GM18507 (cell line): ENCODE results near the gene HUWE1.
"Not testable (repeated sequence)": the region's sequence is repeated elsewhere in the genome, so short reads cannot be mapped to it uniquely, and the experiment has no call there.

Source experiments
- DNase-seq: peaks from one replicate; pipeline ENCODE4 v3.0.0; 2011; ENCODE audit warnings: low read depth; ENCODE audit not compliant: insufficient read length; ENCODE audit errors: extremely low spot score
- FAIRE-seq: peaks from 2 replicates; lab custom pipeline; 2011; peaks lifted over from hg19 to GRCh38; lab: Jason Lieb, UNC

The HUWE1 gene, protein sequence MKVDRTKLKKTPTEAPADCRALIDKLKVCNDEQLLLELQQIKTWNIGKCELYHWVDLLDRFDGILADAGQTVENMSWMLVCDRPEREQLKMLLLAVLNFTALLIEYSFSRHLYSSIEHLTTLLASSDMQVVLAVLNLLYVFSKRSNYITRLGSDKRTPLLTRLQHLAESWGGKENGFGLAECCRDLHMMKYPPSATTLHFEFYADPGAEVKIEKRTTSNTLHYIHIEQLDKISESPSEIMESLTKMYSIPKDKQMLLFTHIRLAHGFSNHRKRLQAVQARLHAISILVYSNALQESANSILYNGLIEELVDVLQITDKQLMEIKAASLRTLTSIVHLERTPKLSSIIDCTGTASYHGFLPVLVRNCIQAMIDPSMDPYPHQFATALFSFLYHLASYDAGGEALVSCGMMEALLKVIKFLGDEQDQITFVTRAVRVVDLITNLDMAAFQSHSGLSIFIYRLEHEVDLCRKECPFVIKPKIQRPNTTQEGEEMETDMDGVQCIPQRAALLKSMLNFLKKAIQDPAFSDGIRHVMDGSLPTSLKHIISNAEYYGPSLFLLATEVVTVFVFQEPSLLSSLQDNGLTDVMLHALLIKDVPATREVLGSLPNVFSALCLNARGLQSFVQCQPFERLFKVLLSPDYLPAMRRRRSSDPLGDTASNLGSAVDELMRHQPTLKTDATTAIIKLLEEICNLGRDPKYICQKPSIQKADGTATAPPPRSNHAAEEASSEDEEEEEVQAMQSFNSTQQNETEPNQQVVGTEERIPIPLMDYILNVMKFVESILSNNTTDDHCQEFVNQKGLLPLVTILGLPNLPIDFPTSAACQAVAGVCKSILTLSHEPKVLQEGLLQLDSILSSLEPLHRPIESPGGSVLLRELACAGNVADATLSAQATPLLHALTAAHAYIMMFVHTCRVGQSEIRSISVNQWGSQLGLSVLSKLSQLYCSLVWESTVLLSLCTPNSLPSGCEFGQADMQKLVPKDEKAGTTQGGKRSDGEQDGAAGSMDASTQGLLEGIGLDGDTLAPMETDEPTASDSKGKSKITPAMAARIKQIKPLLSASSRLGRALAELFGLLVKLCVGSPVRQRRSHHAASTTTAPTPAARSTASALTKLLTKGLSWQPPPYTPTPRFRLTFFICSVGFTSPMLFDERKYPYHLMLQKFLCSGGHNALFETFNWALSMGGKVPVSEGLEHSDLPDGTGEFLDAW (N-terminal part only)

DNA sequence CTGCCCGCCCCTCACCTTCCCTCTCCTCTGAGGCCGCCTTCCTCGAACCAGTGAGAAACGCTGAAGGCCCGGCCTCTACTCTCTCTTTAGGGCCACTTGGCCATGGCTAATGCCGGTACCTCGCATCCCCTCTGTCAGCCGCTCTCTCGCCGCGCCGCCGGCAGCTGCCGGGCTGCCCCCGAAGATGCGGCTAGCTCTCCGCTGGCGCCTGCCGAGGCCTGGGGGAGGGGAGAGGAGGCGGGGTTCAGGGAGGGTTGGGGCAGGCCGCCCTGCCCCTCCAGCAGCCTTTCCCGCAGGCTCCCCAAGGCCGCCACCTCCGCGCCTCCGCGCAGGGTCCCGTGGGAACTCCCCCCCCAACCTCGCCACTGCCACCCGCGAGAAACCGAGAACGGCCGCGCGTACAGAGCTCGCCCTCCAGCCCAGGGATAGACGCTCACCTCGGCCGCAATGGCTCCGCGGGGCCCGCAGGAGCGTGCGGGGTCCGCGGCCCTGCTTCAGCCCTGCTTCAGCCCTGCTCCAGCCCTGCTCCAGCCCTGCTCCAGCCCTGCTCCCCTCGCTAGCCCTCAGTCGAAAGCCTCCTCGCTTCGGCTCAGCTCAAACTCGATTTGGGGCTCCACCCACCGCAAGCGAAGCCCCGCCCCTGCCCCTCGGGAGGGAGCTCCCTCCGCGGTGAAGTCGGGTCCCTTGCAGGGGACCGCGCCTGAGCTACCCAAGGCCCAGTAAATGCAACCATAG lies at the start of gene HUWE1:
HUWE1 (minus strand) TSS at position 569 of the 735 bp plus-strand sequence. CDS start 32,612 bp downstream, outside the sequence.
- FAIRE-seq: peak; percentile 94
- no peak for DNase-seq

DNA sequence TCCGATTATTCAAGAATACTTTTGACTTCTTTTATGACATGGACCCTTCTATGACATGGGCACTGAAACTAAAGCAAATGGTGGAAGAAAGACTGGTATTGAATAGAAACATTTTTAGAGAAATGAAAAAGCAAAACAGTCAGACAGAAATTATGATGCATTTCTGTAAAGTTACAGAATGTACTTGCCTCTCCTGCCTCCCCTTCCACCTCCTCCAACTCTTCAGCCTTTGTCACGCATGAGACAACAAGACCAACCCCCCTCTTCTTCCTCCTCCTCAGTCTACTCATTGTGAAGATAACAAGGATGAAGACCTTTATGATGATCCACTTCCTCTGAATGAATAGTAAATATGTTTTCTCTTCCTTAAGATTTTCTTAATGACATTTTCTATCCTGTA lies 46.3 kb upstream of the HUWE1 start:
- DNase-seq (no peak), FAIRE-seq (peak; percentile 88)

DNA sequence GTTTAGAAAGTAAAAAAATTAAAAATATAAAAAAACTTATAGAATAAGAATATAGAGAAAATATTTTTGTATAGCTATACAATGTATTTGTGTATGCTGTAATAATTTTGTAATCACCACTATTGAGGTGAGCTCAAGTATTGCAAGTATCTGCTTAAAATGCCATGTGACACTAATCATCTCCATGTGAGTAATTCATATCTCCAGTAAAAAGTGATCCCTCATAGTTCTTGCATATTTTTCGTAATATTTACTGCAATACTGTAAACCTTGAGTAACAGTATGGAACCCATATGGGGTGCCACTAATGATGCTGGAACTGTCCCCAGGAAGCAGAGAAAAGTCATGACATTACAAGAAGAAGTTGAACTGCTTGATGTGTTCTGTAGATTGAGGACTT lies 43.2 kb upstream of the HUWE1 start:
- FAIRE-seq (no peak), DNase-seq (no peak)

DNA sequence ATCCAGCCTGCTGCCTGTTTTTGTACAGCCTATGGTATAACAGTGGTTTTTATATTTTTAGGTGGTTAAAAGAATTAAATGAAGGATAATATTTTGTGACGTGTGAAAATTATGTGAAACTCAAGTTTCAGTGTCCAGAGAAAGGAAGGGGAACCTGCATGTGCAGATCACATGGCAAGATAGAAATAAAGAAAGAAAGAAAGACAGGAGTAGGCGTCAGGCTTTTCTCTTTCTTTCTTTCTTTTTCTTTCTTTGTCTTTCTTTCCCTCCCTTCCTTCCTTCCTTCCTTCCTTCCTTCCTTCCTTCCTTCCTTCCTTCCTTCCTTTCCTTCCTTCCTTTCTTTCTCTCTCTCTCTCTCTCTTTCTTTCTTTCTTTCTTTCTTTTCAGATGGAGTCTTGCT lies 42.0 kb upstream of the HUWE1 start:
- FAIRE-seq (no peak), DNase-seq (no peak)

DNA sequence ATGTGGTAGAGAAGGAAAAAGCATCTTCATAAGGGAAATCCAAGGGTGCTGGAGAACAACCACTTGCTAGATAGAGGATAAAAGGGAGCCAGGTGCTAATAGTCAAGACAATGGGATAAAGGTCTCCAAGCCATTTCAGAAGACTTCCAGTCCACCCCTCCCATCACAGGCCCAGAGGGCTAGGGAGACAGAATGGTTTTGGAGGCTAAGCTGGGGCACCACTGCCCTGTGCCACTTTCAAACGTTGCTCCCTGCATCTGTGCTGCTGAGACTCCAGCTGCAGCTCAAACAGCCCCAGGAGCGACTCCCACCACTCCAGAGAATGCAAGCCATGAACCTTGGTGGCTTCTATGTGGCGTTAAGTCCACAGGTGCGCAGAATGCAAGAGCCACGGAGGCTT lies 38.4 kb upstream of the HUWE1 start:
- DNase-seq (no peak), FAIRE-seq (no peak)

DNA sequence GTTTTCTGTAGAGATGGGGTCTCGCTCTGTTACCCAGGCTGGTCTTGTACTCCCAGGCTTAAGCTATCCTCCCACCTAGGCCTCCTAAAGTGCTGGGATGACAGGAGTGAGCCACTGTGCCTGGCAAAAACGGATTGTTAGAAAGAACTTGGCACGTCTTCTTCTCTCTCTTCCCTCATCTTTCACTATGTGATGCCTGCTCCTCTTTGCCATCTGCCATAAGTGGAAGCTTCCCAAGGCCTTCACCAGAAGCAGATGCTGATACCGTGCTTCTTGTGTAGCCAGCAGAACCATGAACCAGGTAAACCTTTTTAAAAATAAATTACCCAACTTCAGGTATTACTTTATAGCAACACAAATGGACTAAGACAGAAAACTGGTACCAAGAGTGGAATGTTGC lies 36.9 kb upstream of the HUWE1 start:
- FAIRE-seq (no peak), DNase-seq (no peak)

DNA sequence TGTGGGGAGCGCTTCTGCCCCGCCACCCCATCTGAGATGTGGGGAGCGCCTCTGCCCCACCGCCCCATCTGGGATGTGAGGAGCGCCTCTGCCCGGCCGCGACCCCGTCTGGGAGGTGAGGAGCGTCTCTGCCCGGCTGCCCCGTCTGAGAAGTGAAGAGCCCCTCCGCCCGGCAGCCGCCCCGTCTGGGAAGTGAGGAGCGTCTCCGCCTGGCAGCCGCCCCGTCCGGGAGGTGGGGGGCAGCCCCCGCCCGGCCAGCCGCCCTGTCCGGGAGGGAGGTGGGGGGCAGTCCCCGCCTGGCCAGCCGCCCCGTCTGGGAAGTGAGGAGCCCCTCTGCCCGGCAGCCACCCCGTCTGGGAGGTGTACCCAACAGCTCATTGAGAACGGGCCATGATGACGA lies 35.1 kb upstream of the HUWE1 start:
- FAIRE-seq, DNase-seq: not testable (repeated sequence)

DNA sequence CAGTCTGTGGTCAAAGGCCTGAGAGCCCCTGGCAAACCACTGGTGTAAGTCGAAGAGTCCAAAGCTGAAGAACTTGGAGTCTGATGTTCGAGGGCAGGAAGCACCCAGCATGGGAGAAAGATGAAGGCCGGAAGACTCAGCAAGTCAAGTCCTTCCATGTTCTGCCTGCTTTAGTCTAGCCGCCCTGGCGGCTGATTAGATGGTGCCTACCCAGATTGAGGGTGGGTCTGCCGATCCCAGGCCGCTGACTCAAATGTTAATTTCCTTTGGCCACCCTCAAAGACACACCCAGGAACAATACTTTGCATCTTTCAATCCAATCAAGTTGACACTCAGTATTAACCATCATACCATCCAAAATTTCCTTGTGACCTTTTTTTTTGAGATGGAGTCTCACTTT lies 33.1 kb upstream of the HUWE1 start:
- peak; percentile 59 for FAIRE-seq
- not testable (repeated sequence) for DNase-seq

DNA sequence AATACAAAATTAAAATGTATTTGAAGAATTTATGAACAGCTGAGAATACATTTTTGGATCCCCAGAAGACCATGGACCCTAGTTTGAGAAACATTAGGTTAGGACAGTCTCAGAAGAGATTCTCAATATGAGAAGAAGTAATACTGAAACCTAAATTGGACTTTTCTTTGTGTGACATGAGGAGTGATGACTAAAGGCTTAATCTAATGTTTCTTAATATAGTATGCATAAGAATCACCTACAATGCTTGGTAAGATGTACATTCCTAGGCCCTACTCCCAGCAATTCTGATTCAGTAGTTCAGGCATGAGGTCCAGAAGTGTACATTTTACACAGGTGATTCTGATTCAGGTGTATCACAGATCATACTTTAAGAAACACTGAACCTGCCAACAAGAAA lies 31.6 kb upstream of the HUWE1 start:
- DNase-seq (no peak), FAIRE-seq (peak; percentile 85)

DNA sequence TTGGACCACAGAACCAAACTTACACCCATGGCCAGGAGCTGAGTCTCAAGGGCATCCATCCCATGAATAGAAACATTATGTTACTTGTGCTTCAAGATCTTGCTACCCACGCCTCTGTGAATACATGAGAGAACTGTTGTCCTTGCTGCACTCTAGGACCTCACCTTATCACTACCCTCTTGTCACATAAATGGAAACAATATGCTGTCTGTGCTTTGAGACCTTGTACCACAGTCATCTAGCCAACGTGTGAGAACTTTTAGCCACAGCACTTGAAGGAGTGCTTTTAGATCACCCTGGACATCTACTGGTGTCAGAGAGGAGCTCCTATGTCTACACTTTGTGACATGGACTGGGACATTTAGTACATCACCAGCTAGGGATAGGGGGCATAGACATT lies 30.7 kb upstream of the HUWE1 start:
- FAIRE-seq (no peak), DNase-seq (no peak)

DNA sequence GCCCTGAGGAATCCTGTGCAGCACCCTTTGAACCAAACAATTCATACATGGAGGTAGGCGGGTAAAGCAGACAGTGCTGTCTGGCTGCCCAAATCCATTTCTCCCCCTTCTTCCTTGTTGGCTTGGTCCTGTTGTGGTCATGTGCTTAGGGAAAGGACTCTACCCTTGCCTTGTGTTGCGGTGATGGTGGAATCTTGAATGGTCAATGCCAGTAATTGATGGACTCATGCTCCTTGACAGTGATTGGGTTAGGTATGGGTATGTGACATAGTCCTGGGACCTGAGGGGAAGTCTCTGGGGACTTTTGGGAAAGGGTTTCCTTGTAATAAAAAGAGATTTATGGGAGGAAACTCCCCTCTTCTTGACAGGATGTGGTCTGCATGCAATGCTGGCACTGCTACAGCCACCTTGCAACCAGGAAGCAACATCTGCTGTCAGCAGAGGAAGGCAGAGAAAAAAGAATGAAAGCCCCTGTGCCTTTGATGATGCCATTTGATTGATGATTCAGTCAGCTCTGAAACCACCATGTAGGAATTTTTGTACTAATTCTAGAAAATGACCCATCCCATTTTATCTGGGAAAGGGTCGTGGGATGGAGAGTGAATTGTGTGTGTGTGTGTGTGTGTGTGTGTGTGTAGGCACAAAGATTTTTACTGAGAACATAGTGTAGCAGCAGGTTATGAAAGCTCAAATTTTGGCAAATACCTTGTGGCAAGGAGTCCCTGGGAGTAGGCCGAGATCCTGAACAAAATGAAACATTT lies 30.0 kb upstream of the HUWE1 start:
- FAIRE-seq: peak; percentile 93
- DNase-seq: no peak

DNA sequence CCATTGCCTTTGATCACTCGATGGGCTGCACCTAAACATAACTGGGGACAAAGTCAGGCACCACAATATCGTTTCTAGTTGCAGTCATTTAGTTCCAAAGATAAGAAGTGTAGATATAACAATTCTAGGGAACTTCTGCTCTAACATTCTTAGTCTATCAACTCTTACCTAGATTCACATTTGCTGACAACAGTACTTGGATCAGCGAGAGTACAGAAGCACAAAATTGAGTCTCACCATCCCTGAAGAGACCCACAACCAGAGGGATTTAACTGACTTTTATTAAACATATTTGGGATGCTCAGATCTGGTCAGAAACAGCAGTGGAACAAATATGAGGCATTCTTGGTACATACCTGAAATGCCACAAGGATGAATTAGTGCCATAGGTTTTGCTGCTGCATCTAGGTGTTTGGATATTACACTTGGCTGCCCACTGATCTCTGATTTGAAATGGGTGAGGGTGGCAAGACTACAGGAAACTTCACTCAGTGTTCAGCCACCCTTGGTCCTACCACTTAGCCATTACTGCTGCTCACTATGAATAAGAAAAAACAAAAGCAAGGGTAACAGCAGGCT lies 28.9 kb upstream of the HUWE1 start:
- DNase-seq (no peak), FAIRE-seq (peak; percentile 59)

DNA sequence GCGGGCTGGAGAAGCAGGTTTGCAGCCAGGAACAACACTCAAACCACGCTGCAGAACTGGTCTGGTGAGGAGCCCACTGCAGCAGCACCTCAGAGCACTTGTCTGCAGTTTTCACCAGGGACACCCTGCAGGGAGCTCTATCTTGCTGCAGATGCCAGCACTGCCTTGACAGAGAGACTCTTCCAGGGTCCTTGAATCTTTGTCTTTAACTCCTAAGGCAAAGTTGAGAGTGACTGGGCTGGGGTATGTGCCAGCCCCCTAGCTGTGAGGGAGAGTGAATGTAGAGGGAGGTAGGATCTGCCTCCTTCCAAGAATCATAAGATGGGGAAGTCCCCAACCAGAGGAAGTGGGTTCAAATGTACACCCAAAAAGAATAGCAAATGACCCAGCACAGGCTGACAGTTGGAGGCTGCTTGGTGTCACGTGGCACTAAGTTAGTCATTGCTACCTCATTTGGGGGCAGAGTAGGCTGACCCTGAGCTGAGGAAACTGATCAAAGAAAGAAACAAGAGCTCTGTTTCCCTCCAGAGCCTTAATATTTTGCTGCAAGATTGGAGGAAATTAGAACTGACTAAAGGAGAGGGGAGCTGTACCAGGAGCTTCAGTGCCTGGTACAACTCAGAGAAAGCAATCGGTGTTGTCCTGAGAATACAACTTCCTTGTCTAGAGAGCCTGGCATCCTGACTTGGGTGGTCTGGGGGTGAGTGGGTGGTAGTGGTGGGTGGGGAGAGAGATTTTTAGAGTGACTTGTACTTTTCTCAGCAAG lies 28.2 kb upstream of the HUWE1 start:
- DNase-seq (no peak), FAIRE-seq (peak; percentile 99)

DNA sequence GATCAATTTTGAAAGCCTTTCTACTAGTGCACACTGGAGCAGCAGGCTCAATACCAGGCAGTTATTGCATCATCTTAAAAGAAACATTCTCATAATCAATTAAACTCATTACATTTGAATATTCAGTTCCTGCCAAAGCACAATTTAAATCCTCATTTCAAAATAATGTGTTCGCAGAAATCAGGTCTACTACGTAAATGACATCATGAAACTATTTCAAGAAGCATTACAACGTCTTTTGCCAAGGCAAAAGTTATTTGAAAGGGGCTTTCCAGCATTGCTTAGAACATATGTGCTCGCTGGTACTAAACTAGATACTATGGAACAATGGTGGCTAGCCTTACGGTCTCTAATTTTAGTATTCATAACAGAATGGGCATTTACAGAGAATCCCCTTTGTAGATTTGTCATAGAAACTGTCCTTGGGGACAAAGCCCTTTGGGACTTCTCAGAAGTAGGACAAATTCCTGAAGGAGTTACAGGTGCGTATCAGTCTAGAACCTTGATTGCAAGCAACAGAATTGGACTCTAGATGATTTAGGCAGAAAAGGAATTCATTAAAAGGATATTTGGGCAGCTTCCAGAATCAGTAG lies 27.6 kb upstream of the HUWE1 start:
- no peak for DNase-seq
- FAIRE-seq: peak; percentile 85

DNA sequence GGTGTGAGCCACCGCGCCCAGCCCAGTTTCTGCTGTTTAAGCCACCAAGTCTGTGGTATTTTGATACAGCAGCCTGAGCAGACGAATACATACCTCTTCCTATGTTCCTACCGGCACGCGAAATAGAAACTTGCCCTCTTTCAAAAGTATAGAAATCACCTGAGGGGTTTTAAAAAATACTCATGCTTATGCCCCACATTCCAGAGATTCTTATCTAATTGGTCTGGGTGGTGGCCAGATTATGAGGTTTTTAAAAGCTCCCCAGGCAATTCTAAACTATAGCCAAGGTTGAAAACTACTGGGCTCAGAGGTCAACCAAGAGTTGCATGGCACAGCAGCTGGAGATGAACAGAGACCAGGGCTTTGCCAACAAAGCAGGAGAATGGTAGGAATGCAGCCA lies 24.9 kb upstream of the HUWE1 start:
- DNase-seq (no peak), FAIRE-seq (no peak)

DNA sequence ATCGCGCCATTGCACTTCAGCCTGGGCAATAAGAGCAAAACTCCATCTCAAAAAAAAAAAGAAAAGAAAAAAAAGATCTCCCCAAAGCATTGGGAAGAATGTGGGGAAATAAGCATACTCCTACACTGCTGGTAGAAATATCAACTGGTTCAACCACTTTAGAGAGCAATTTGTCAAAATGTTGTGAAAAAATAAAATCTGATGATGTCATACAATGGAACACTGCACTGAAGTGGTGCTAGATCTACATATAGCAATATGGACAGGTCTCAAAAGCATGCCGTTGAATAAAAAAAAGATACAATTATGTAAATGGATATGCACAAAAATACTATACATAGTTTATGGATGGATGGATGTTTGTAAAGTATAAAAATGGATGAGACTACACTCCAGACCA lies 18.3 kb upstream of the HUWE1 start:
- no peak for FAIRE-seq
- no peak for DNase-seq

DNA sequence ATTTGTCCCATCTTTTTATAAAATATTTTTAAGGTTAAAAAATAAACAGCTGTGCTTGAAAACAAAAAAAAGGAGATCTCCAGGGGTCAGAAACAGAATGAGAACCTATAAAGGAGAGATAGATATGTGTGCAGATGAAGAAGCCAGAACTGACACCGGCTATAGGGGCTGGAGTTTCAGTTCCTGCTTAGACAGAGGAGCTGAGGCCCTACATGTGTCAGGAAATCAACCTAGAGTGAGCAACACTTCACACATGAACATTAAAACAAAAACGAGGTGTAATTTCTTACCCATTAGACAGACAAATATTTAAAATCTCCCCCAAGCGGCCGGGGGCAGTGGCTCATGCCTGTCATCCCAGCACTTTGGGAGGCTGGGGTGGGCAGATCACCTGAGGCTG lies 17.8 kb upstream of the HUWE1 start:
- DNase-seq (no peak), FAIRE-seq (peak; percentile 83)
